Right lobe of liver (tissue), 6 donors: ENCODE measurements around the gene ZNF219. TPM values are rescaled to one million over a fixed set of nuclear protein-coding genes. Genes with fewer than 3 reads are reported as not detected.
A peak's percentile ranks its signal among the peaks of the same experiment; 100 is the strongest.

Experiments used
- ATAC-seq, 4 donors: fragments of 200-7000 bp; cut with Tn5 transposase; one replicate each; pipeline ENCODE4 v1.9.1; 2020; ENCODE audit warnings: mild to moderate bottlenecking in 4 of 4, moderate library complexity in 4 of 4
- DNase-seq, 3 donors: peaks; one replicate each; pipeline ENCODE4 v3.0.0-alpha.2; 2020
- H3K27ac ChIP-seq, 3 donors: fragments of 200-600 bp; one replicate each; pipeline ENCODE4 v1.8.0; 2022
- H3K27me3 ChIP-seq, 2 donors: fragments of 200-600 bp; one replicate each; pipeline ENCODE4 v1.8.0; 2022
- H3K36me3 ChIP-seq, 4 donors: fragments of 200-600 bp; sonication (generic) in 1 of 4; one replicate each; pipeline versions ENCODE4 v1.5.1 to v1.8.0; 2017 to 2022; ENCODE audit warnings: control low read depth in 1 of 4
- H3K4me1 ChIP-seq, 4 donors: fragments of 200-600 bp; sonication (generic) in 1 of 4; one replicate each; pipeline versions ENCODE4 v1.5.1 to v1.8.0; 2017 to 2022; ENCODE audit warnings: control low read depth in 1 of 4
- H3K4me3 ChIP-seq, 3 donors: fragments of 200-600 bp; one replicate each; pipeline ENCODE4 v1.8.0; 2022
- H3K9me3 ChIP-seq, 4 donors: fragments of 200-600 bp; sonication (generic) in 1 of 4; one replicate each; pipeline versions ENCODE4 v1.5.1 to v1.8.0; 2017 to 2022; ENCODE audit warnings: control low read depth in 1 of 4
- CTCF ChIP-seq, 4 donors: fragments of 200-600 bp in 3 of 4; fragments of 450-650 bp in 1 of 4; IDR thresholded peaks; one replicate each; pipeline versions ENCODE4 v1.5.1 to v1.8.0; 2016 to 2022; ENCODE audit warnings: antibody characterized with exemption in 4 of 4, mild to moderate bottlenecking in 2 of 4
- POLR2A ChIP-seq: fragments of 450-650 bp; IDR thresholded peaks from one replicate; pipeline ENCODE4 v1.6.1; 2017; ENCODE audit warnings: antibody characterized with exemption, mild to moderate bottlenecking
- WGBS: methylation state at CpG from one replicate; pipeline ENCODE4 v1.1.6; 2018; ENCODE audit warnings: low coverage, low lambda C conversion rate; ENCODE audit not compliant: insufficient coverage; ENCODE audit errors: missing lambda C conversion rate; 5-methylcytosine and 5-hydroxymethylcytosine counted together
- intact Hi-C, 2 donors: fragments of 100-400 bp; cut with DNase I; formaldehyde crosslinking; loops; one replicate each; pipeline versions ENCODE4 v1.11.2 to v1.14.1; 2022
- total RNA-seq, 6 experiments: library from RNA; depleted of rRNA in 2 of 6; stranded (reverse); fragments of >200 nt in 2 of 6; fragmentation: NEBNext Ultra II Directional in 3 of 6; extraction: Animal tissue kit (Norgen Biotek cat#: 25700) in 3 of 6; gene quantifications; one replicate each; pipeline versions ENCODE4 v1.1.0 to v1.2.4, GENCODE V29; 2016 to 2023
- donor health status: DM: no; HTN: yes; CAD: no.
- donor health status: DM: no; HTN: no; CAD: no.
- donor health status: DM: no; HTN: no; CAD: no.
- donor health status: DM: no; HTN: yes; CAD: no.
- donor health status: DM: no; HTN: yes; CAD: no.

ZNF219 gene
- total RNA-seq, 6 experiments from 2014 or later: 6.9 to 20.6 (median 9.3) TPM

DNA sequence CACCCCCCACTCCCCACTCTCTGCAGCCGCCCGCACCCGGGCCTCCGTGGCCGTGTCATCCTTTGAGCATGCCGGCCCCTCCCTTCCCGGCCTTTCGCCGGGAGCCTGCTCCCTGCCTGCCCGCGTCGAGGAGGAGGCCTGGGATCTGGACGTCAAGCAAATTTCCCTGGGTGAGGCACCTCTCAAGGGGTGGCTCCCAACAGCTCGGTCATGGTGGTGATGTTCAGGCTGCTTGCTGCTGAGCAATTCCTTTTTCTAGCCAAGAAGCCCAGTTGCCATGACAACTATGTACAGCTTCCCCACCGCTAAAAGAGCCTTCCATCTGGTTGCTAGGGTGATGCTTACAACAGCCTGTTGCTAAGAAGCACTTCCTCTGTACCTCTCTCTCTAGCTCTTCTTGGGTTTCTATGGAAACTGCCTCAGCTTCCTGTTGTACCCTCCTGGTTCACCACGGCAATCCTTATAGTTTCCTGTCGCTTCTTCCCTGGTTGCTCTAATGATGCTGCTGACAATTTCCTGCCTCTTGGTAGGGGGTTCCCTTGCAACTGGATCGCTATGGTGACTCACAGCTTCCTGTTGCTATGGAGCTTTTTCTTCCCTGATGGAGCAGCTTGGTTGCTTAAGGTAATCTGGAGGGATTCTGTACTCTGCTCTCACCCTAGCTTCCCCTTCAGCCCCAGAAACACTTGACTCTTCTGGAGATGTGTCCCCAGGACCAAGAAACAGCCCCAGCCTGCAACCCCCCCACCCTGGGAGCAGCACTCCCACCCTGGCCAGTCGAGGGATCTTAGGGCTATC, 11.0 kb downstream of the ZNF219 start:
- H3K4me3 ChIP-seq: no peak overlapping the region
- peaks cover 0 to 25% (median 11%) of the 10 kb centered on the region in 4 donors for H3K4me1 ChIP-seq
- no peaks in the 10 kb centered on the region for H3K9me3 ChIP-seq
- H3K36me3 ChIP-seq: peaks cover 0 to 35% (median 15%) of the 10 kb centered on the region in 4 donors
- WGBS: 36% methylated on average over 3 of the region's 19 CpGs
- no peak for TF ChIP-seq CTCF (IDR thresholded peaks at IDR 0.05)
- TF ChIP-seq POLR2A: no peak
- no peak for DNase-seq
- peak in 2 of 4 donors; percentile 6 to 15 for ATAC-seq
- intact Hi-C loops: no loop called here
- no peak overlapping the region for H3K27ac ChIP-seq
- H3K27me3 ChIP-seq: no peaks in the 10 kb centered on the region

GRCh38 chr14:21086908-21087293, 11.6 kb downstream of the ZNF219 start:
- ATAC-seq (no peak), DNase-seq (no peak)
- intact Hi-C loops: no loop called here
- Histone ChIP-seq H3K36me3 (peaks cover 0 to 40% (median 21%) of the 10 kb centered on the region in 4 donors), H3K4me3 (no peak overlapping the region), H3K27me3 (no peaks in the 10 kb centered on the region), H3K27ac (no peak overlapping the region), H3K4me1 (peaks cover 0 to 25% (median 11%) of the 10 kb centered on the region in 4 donors), H3K9me3 (no peaks in the 10 kb centered on the region)
- TF ChIP-seq POLR2A: no peak
- TF ChIP-seq CTCF (IDR thresholded peaks at IDR 0.05): no peak
- WGBS: 76% methylated on average over 2 of the region's 4 CpGs

DNA sequence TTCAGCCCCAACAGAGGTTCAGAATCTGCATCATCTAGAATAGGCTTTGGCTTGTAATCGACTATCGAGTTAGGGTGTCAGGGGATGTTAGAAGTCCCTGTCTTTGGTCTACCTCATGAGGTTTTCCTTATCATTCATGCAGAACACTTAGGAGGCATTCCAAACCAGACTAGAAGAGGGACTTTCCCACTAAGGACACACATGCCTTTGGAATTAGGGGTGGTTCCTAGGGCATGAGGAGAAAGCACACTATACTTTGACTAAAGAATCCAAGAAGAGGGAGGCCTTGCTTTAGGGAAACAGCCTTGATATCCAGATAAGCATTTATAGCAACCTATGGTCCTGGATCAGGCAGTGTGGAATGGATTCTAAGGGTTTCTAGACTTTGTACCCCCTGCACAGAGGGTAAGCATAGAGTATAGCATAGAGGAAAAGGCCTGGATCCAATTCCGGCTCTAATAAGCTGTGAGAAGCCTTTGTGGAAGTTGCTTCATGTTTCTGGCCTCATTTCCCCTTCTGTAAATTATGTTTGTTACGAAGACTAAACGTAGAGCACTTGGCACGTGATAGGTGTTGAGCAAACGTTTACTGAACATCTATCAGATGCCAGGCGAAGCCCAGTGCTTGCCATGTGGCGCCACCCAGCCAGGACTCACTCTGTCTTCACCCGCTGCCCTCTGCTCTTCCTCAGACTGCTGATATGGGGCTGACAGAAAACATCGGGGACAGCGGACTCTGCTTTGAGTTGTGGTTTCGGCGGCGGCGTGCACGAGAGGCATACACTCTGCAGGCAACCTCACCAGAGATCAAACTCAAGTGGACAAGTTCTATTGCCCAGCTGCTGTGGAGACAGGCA, 13.2 kb downstream of the ZNF219 start:
- TF ChIP-seq CTCF (IDR thresholded peaks at IDR 0.05) (peak in 1 of 4 donors; percentile 16), POLR2A (no peak)
- intact Hi-C loops: no loop called here
- DNase-seq (peak; percentile 64 to 90 (median 87)), ATAC-seq (peak; percentile 75 to 88 (median 83))
- peak overlapping the region in 2 of 3 donors; percentile 10 to 21 for H3K27ac ChIP-seq
- no peak overlapping the region for H3K4me3 ChIP-seq
- H3K9me3 ChIP-seq: no peaks in the 10 kb centered on the region
- WGBS: 47% methylated on average over 13 of the region's 17 CpGs
- H3K36me3 ChIP-seq: peaks cover 0 to 50% (median 29%) of the 10 kb centered on the region in 4 donors
- H3K27me3 ChIP-seq: no peaks in the 10 kb centered on the region
- H3K4me1 ChIP-seq: peaks cover 0 to 25% (median 11%) of the 10 kb centered on the region in 4 donors

GRCh38 chr14:21084396-21084795, 14.1 kb downstream of the ZNF219 start:
- H3K4me1 ChIP-seq: peaks cover 0 to 25% (median 11%) of the 10 kb centered on the region in 4 donors
- H3K9me3 ChIP-seq: no peaks in the 10 kb centered on the region
- TF ChIP-seq POLR2A (no peak), CTCF (IDR thresholded peaks at IDR 0.05) (no peak)
- whole genome bisulfite sequencing: 60% methylated on average over 2 of the region's 2 CpGs
- ATAC-seq (no peak), DNase-seq (no peak)
- peaks cover 0 to 51% (median 29%) of the 10 kb centered on the region in 4 donors for H3K36me3 ChIP-seq
- intact Hi-C loops: no loop called here
- H3K27ac ChIP-seq: no peak overlapping the region
- no peaks in the 10 kb centered on the region for H3K27me3 ChIP-seq
- H3K4me3 ChIP-seq: no peak overlapping the region
